OCI-LY1 (cell line): Measurements from ENCODE around the gene RARRES2.

Source experiments
- H2AFZ ChIP-seq: fragments of 200-600 bp; sonication (generic), shearing (Covaris generic); 2 replicates; pipeline ENCODE4 v1.6.0; 2014; ENCODE audit warnings: antibody characterized with exemption, mild to moderate bottlenecking, low read length
- H3F3A ChIP-seq: fragments of 200-600 bp; sonication (generic), shearing (Covaris generic); 2 replicates; pipeline ENCODE4 v1.6.0; 2014; ENCODE audit warnings: mild to moderate bottlenecking, antibody characterized with exemption, low read length, moderate library complexity; ENCODE audit not compliant: insufficient read depth
- H3K27ac ChIP-seq: fragments of 200-600 bp; sonication (generic); 2 replicates; pipeline ENCODE4 v1.5.1; 2014; ENCODE audit warnings: low read length, mixed run types, mild to moderate bottlenecking, low read depth; ENCODE audit not compliant: poor library complexity, severe bottlenecking
- H3K27me3 ChIP-seq: fragments of 200-600 bp; sonication (generic); 2 replicates; pipeline ENCODE4 v1.6.0; 2014; ENCODE audit warnings: antibody characterized with exemption, mild to moderate bottlenecking, low read length, moderate library complexity; ENCODE audit not compliant: insufficient read depth
- H3K36me3 ChIP-seq: fragments of 200-600 bp; sonication (generic); 2 replicates; pipeline ENCODE4 v1.6.1; 2014; ENCODE audit warnings: mild to moderate bottlenecking, antibody characterized with exemption, low read length, moderate library complexity, mixed read lengths; ENCODE audit not compliant: insufficient read depth
- H3K4me1 ChIP-seq: fragments of 200-600 bp; sonication (generic); 2 replicates; pipeline ENCODE4 v1.5.1; 2014; ENCODE audit warnings: mild to moderate bottlenecking, low read length, moderate library complexity; ENCODE audit not compliant: insufficient read depth, severe bottlenecking
- H3K4me2 ChIP-seq: fragments of 200-600 bp; sonication (generic), shearing (Covaris generic); 2 replicates; pipeline ENCODE4 v1.6.1; 2014; ENCODE audit warnings: low read length
- H3K4me3 ChIP-seq: fragments of 200-600 bp; sonication (generic); 2 replicates; pipeline ENCODE4 v1.5.1; 2014; ENCODE audit warnings: low read length, low read depth, mild to moderate bottlenecking, mixed read lengths; ENCODE audit not compliant: poor library complexity, severe bottlenecking
- H3K79me2 ChIP-seq: fragments of 200-600 bp; shearing (Covaris generic); 2 replicates; pipeline ENCODE4 v1.6.1; 2016; ENCODE audit warnings: mixed run types, low read length, mixed read lengths; ENCODE audit not compliant: insufficient read depth
- H3K9ac ChIP-seq: fragments of 200-600 bp; sonication (generic), shearing (Covaris generic); 2 replicates; pipeline ENCODE4 v1.6.1; 2014; ENCODE audit warnings: mild to moderate bottlenecking, low read length, mixed read lengths
- H3K9me2 ChIP-seq: fragments of 200-600 bp; sonication (generic), shearing (Covaris generic); 2 replicates; pipeline ENCODE4 v1.6.1; 2014; ENCODE audit warnings: low read depth, mild to moderate bottlenecking, low read length, mixed read lengths
- H3K9me3 ChIP-seq: fragments of 200-600 bp; shearing (Covaris generic); 2 replicates; pipeline ENCODE4 v1.6.1; 2014; ENCODE audit warnings: low read length, mixed read lengths
- H4K20me1 ChIP-seq: fragments of 200-600 bp; sonication (generic), shearing (Covaris generic); 2 replicates; pipeline ENCODE4 v1.6.0; 2016; ENCODE audit warnings: mild to moderate bottlenecking, low read length; ENCODE audit not compliant: insufficient read depth
- CTCF ChIP-seq: fragments of 200-600 bp; sonication (generic), shearing (Covaris generic); IDR thresholded peaks from 2 replicates; pipeline ENCODE4 v1.5.1; 2017; ENCODE audit warnings: mild to moderate bottlenecking, antibody characterized with exemption, low read length, moderate library complexity, mixed read lengths
- EZH2 ChIP-seq: fragments of 200-600 bp; sonication (generic), shearing (Covaris generic); IDR thresholded peaks from 2 replicates; pipeline ENCODE4 v1.8.0; 2017; ENCODE audit warnings: borderline replicate concordance, mixed run types, mild to moderate bottlenecking, antibody characterized with exemption, low read length, moderate library complexity, mixed read lengths

The RARRES2 gene

GRCh38 chr7:150363872-150364271, 22.4 kb upstream of the RARRES2 start:
- Histone ChIP-seq H4K20me1 (no peaks in the 10 kb centered on the region), H3K36me3 (no peaks in the 10 kb centered on the region), H3K79me2 (no peaks in the 10 kb centered on the region), H3K4me1 (peaks cover 60% of the 10 kb centered on the region), H3K27ac (peak overlapping the region; percentile 41), H3K9me3 (no peaks in the 10 kb centered on the region), H3K9ac (no peak overlapping the region), H3K4me3 (no peak overlapping the region), H3K9me2 (no peaks in the 10 kb centered on the region), H2AFZ (no peak overlapping the region), H3F3A (no peaks in the 10 kb centered on the region; the same call in 1 of the 2 replicates), H3K4me2 (peak overlapping the region; percentile 13; the same call in 1 of the 2 replicates), H3K27me3 (no peaks in the 10 kb centered on the region)
- no peak for TF ChIP-seq EZH2
- no peak for TF ChIP-seq CTCF

- Histone ChIP-seq H4K20me1 (no peaks in the 10 kb centered on the region), H3K4me3 (no peak overlapping the region), H3K4me1 (peaks cover 64% of the 10 kb centered on the region), H2AFZ (no peak overlapping the region), H3K9me2 (no peaks in the 10 kb centered on the region), H3K9me3 (no peaks in the 10 kb centered on the region), H3K4me2 (no peak overlapping the region), H3K27me3 (no peaks in the 10 kb centered on the region), H3K27ac (peak overlapping the region; percentile 41), H3K36me3 (no peaks in the 10 kb centered on the region), H3K9ac (no peak overlapping the region), H3K79me2 (no peaks in the 10 kb centered on the region), H3F3A (peaks cover 3% of the 10 kb centered on the region; the same call in 1 of the 2 replicates)
- TF ChIP-seq CTCF (no peak), EZH2 (no peak)
These were observed 21.9 kb upstream of the RARRES2 start for GRCh38 chr7:150363370-150363769.

DNA sequence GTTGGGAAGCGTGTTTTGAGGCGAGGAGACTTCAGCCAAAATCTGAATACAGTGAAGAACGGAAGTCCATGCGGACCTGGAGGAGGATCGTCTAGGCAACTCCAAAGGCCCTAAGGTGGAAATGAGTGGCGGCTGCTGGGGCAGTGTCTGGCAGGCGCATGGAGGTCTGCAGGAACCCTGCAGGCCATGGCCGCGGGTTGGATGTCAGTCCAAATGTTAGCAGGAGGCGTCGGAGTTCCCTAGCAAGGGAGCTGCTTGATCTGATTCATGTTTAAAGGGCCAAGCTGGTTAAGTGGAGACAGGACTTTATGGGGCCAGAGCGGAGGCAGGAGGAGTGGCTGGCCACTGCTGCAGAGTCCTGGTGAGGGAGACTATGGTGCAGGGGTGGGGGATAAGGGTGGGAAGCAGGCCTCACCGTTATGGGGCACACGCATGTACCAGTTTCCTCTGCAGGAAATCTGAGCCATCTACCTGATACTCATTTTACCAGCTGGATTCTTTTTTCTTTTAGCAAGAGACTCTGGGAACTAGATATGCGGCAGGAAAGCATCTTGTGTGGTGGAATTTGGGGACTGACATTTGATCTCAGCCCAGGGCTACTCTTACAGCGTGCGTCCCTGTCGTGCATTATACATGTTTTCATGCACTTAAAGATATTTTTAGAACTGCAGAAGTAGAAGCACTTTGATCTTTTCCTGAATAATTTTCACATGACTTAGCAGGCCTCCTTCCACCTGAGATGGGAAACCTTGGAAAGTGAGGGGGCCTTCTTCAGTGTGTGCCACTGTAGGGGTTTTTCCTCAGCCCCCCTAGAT, 20.6 kb upstream of the RARRES2 start:
- no peaks in the 10 kb centered on the region for H4K20me1 ChIP-seq
- H2AFZ ChIP-seq: no peak overlapping the region
- no peak overlapping the region for H3K9ac ChIP-seq
- no peaks in the 10 kb centered on the region for H3K36me3 ChIP-seq
- no peak for TF ChIP-seq CTCF
- no peak for TF ChIP-seq EZH2
- no peaks in the 10 kb centered on the region for H3K27me3 ChIP-seq
- peaks cover 64% of the 10 kb centered on the region for H3K4me1 ChIP-seq
- no peak overlapping the region for H3K4me3 ChIP-seq
- H3F3A ChIP-seq: 0 out of 2 replicates have a peak, but pooled peaks cover 10% of the 10 kb centered on the region
- no peaks in the 10 kb centered on the region for H3K79me2 ChIP-seq
- no peak overlapping the region for H3K27ac ChIP-seq
- H3K9me2 ChIP-seq: no peaks in the 10 kb centered on the region
- peak overlapping the region; percentile 7; the same call in 1 of the 2 replicates for H3K4me2 ChIP-seq
- H3K9me3 ChIP-seq: no peaks in the 10 kb centered on the region
